NOMO-1 treated with DMSO at 0.1 percent for 48 hours (cell line): ENCODE measurements around the gene FBXO41.

Source experiments
- DNase-seq: peaks from one replicate; lab custom pipeline; 2025; ENCODE audit not compliant: unreplicated experiment; lab: John Stamatoyannopoulos, UW

Gene FBXO41

GRCh38 chr2:73290049-73290839 is 6.0 kb upstream of the FBXO41 start:
- DNase-seq: peak; percentile 39

DNA sequence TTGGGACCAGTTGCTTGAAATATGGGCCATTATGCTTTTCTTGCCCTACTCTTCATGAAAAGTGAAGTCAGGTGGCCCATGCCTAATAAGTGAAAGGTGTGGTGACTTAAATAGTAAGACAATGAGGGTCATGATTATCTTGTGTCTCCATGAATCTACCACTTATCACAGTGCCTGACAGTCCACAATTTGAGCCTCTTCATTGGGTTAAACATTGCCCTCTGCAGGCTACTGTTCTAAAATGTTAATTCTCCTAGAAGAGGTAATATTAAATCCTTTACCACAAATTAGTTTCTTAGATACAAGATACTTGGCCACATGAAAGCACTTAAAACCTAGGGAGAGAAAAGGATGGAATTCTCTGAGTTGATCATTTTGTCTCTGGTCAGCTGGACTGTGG is 5.0 kb upstream of the FBXO41 start:
- DNase-seq: no peak

DNA sequence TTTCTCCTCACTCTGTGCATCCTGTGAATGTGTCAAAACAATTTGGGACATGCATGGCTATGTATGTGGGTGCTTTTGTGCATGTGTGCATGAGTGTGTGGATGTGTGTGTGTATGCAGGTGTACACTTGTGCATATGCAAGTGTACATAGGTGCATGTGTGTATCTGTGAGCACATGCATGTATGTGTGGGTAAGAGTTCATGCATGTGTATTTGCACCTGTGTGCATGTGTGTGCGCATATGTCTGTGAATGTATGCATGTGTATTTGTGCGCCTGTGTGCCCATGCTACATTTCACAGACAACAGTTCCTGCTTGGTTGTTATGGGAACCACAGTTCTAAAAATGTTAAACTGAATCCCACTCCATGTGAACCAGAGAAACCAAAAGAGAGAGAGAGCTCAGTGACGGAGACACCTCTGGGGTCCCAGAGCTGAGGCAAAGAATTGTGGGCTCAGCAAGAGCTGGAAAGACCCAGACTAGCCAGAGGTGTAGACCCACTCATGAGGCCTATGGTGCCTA is 1.9 kb upstream of the FBXO41 start:
- DNase-seq: no peak

- DNase-seq: peak; percentile 91
Observed at GRCh38 chr2:73285159-73285739, 971 bp upstream of the FBXO41 start.

DNA sequence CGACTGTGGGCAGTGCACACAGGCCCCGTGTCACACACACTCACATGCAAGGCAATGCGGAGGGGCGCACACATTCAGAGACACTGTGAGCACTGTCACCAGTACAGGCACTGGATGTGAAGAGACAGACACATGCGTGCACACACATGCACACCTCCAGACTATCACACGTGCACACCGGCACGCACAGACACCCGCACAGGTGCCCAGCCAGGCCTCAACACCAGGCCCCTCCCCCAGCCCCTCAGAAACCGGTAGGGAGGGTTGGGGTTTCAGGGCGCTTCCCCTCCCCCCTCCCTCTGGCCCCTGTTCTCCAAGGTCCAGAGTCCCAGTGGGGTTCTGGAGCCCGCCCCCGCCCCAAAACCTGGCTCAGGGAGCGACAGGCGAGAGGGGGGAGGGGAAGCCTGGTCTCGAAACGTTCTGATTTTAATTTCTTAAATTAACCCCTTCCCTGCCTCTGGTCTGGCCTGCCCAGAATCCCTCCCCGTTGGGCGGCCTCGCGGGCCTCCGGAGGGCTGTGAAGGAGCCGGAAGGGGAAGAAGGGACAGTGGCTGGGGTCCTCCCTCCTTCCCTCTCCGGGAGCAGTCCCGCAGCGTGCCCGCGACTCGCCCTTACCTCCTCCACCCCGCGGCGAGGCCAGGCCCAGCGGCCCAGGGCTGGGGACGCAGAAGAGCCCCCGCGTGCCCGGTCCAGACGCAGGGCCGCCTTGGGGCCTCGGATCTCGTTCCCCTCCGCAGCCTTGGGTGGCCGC is 558 bp downstream of the FBXO41 start:
- no peak for DNase-seq

GRCh38 chr2:73282924-73283544 is 1.2 kb downstream of the FBXO41 start:
- no peak for DNase-seq

DNA sequence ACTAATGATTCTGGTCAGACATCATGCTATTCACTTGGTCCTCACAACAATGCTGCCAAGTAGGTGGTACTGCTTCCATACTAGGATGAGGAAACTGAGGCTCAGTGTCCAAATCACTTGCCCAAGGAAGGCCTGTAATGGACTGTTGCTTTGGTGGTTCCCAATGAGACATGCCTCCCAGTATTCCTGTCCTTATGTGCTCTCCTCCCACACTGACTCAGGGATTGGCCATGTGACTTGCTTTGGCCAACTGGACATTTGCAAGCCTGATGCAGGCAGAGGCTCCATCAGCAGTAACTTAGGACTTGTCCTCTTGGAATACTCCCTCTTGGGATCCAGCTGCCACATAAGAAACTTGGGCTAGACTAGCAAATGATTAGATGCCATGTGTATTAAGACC is 3.0 kb downstream of the FBXO41 start:
- DNase-seq: no peak

- DNase-seq: no peak
Observed at GRCh38 chr2:73279852-73280251, 4.4 kb downstream of the FBXO41 start.

- DNase-seq: no peak
Observed at GRCh38 chr2:73272270-73272669, 12.0 kb downstream of the FBXO41 start.

- DNase-seq: no peak
Observed at GRCh38 chr2:73269686-73270465, 14.4 kb downstream of the FBXO41 start.

DNA sequence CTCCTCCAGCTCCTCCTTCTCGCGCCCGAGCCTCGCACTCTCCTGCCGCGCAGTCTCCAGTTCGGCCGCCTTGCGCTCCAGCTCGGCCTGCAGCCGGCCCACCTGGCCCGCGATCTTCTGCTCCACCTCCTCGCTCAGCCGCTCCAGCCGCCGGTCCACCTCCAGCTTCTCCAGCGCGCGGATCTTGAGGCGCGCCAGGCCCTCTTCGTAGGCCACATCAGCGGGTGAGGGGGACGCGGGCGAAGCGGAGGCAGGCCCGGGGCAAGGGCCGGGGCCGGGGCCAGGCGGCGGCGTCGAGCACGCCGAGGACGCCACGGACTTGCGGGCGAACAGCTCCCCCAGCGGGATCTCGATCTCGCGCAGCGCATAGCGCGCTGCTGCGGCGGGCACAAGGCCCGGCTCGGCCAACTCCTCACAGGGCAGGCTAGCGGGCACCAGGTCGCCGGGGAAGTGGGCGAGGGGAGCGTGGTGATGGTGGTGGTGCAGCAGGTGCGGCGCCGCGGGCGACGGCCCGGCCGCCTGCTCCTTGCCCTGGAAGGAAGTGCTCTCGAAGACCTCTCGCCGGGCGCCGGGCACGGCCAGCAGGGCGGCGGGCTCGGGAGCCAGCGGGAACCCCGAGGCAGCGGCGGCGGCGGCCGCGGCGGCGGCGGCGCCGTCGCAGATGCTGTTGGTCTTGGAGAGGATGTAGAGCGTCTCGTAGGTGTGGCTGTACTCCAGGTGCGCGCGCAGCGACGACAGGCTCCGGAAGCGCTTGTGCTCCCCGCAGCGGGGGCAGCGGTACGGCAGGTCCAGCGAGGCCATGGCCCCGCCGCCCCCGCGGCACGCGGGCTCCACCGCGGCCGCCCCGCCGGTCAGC is 15.2 kb downstream of the FBXO41 start:
- DNase-seq: no peak

GRCh38 chr2:73268366-73268829 is 15.9 kb downstream of the FBXO41 start:
- no peak for DNase-seq

DNA sequence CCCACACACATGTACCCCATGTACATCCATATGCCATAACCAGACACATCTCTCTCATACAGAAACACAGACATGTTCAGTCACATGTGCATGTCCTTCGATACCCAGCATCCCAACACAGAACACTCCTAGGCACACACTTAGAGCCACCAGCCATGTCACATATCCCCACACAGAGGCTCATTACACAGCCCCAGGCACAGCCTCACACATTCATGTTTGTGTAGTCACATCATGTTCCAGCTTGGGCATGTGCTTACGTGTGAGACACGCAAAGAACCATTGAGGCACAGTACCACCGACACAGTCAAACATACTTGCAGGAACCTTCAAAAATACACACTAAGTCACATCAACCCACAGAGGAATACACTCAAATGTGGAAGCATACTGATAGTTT is 17.3 kb downstream of the FBXO41 start:
- DNase-seq: no peak

GRCh38 chr2:73266061-73266901 is 18.0 kb downstream of the FBXO41 start:
- no peak for DNase-seq

- no peak for DNase-seq
Observed at GRCh38 chr2:73265298-73266060, 18.8 kb downstream of the FBXO41 start.

DNA sequence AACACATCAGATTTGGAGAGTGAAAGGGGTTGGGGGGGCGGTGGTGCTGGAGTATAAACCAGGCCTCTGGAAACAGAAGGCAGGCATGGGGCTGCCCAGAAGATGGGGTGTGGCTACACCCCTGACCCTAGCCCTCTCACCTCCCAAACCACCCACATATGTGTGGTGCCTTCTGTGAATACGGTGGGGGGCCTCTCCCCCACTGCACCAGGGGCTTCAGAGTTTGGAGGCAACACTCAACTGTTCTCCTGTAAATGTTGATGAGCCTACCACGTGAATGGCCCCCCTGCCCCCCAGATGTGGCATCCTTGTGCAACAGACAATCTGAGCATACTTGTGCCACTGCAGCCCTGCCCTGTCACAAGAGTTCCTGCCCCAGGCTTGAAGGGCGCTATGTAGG is 19.5 kb downstream of the FBXO41 start:
- no peak for DNase-seq

DNA sequence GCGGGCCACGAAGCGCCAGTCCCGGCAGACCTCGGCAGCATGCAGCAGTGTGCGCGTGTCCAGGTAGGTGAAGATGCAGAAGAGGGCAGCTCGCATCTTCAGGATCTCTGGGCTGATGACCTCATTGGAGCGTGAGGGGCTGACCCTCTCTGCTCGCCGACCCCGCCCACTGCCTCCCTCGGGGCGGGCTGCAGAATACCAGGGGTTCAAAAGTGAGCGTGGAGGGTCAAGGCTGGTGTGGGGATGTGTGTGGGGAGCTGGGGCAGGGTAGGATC is 20.0 kb downstream of the FBXO41 start:
- DNase-seq: no peak
